Chondrocyte (in vitro differentiated cells): ENCODE results near the gene MAP4K3. TPM values are rescaled to one million over a fixed set of nuclear protein-coding genes. Genes with fewer than 3 reads are reported as not detected.

ENCODE experiments used
- DNase-seq: peaks from one replicate; pipeline ENCODE4 v3.0.0; 2021; ENCODE audit warnings: mixed read lengths, low spot score
- H3K27ac Mint-ChIP-seq: one replicate; pipeline ENCODE4 v1.8.0; 2021; ENCODE audit warnings: mild to moderate bottlenecking, moderate library complexity, mixed read lengths; ENCODE audit not compliant: unreplicated experiment
- H3K27me3 Mint-ChIP-seq: 2 replicates; pipeline ENCODE4 v1.8.0; 2021; ENCODE audit warnings: low read depth, mixed read lengths
- H3K36me3 Mint-ChIP-seq: 2 replicates; pipeline ENCODE4 v1.8.0; 2021; ENCODE audit warnings: low read depth, mixed read lengths
- H3K4me1 Mint-ChIP-seq: 2 replicates; pipeline ENCODE4 v1.8.0; 2021; ENCODE audit warnings: low read depth, mild to moderate bottlenecking, mixed read lengths
- H3K4me3 Mint-ChIP-seq: one replicate; pipeline ENCODE4 v1.8.0; 2021; ENCODE audit warnings: mild to moderate bottlenecking, moderate library complexity, mixed read lengths; ENCODE audit not compliant: unreplicated experiment
- H3K9me3 Mint-ChIP-seq: 2 replicates; pipeline ENCODE4 v1.8.0; 2021; ENCODE audit warnings: low read depth, mixed read lengths
- CTCF ChIP-seq: fragments of 200-600 bp; sonication (generic); IDR thresholded peaks from 2 replicates; pipeline ENCODE4 v1.5.0; 2021; ENCODE audit warnings: antibody characterized with exemption, mild to moderate bottlenecking, moderate library complexity
- total RNA-seq: library from RNA; stranded (reverse); gene quantifications from 3 replicates; pipeline ENCODE4 v1.2.1, GENCODE V29; 2021

MAP4K3 gene
- total RNA-seq, 1 donor from 2014 or later: 35.3 TPM

- no peak overlapping the region for H3K4me3 Mint-ChIP-seq
- no peak overlapping the region for H3K27ac Mint-ChIP-seq
- peaks cover 7% of the 10 kb centered on the region for H3K9me3 Mint-ChIP-seq
- TF ChIP-seq CTCF: no peak
- DNase-seq: no peak
- H3K4me1 Mint-ChIP-seq: no peaks in the 10 kb centered on the region
- H3K36me3 Mint-ChIP-seq: peaks cover 7% of the 10 kb centered on the region
- no peaks in the 10 kb centered on the region for H3K27me3 Mint-ChIP-seq
Observed at GRCh38 chr2:39445934-39446333, 8.8 kb upstream of the MAP4K3 start.

- Mint-ChIP-seq H3K4me3 (no peak overlapping the region), H3K27me3 (no peaks in the 10 kb centered on the region), H3K4me1 (peaks cover 20% of the 10 kb centered on the region), H3K27ac (no peak overlapping the region), H3K9me3 (peaks cover 7% of the 10 kb centered on the region), H3K36me3 (peaks cover 7% of the 10 kb centered on the region)
- DNase-seq: no peak
- TF ChIP-seq CTCF: no peak
Observed at GRCh38 chr2:39443009-39443408, 5.9 kb upstream of the MAP4K3 start.

GRCh38 chr2:39437522-39438296 lies 624 bp upstream of the MAP4K3 start:
- DNase-seq: no peak
- Mint-ChIP-seq H3K4me3 (peak overlapping the region; percentile 93), H3K9me3 (peaks cover 4% of the 10 kb centered on the region), H3K36me3 (peaks cover 4% of the 10 kb centered on the region), H3K4me1 (peaks cover 54% of the 10 kb centered on the region), H3K27ac (peak overlapping the region; percentile 77), H3K27me3 (no peaks in the 10 kb centered on the region)
- no peak for TF ChIP-seq CTCF

GRCh38 chr2:39435741-39436591 lies 1.1 kb downstream of the MAP4K3 start:
- TF ChIP-seq CTCF: no peak
- DNase-seq: no peak
- H3K27ac Mint-ChIP-seq: peak overlapping the region; percentile 87
- H3K4me1 Mint-ChIP-seq: peaks cover 72% of the 10 kb centered on the region
- H3K27me3 Mint-ChIP-seq: no peaks in the 10 kb centered on the region
- no peaks in the 10 kb centered on the region for H3K9me3 Mint-ChIP-seq
- no peaks in the 10 kb centered on the region for H3K36me3 Mint-ChIP-seq
- peak overlapping the region; percentile 93 for H3K4me3 Mint-ChIP-seq

- TF ChIP-seq CTCF: no peak
- peak overlapping the region; percentile 93 for H3K4me3 Mint-ChIP-seq
- no peaks in the 10 kb centered on the region for H3K27me3 Mint-ChIP-seq
- H3K9me3 Mint-ChIP-seq: no peaks in the 10 kb centered on the region
- DNase-seq: no peak
- H3K4me1 Mint-ChIP-seq: peaks cover 77% of the 10 kb centered on the region
- peak overlapping the region; percentile 87 for H3K27ac Mint-ChIP-seq
- H3K36me3 Mint-ChIP-seq: no peaks in the 10 kb centered on the region
Observed at GRCh38 chr2:39435234-39435633, 1.9 kb downstream of the MAP4K3 start.
